OCI-LY1 (cell line): ENCODE results near the gene S100A4.

Source experiments
- EZH2 ChIP-seq: fragments of 200-600 bp; sonication (generic), shearing (Covaris generic); IDR thresholded peaks from 2 replicates; pipeline ENCODE4 v1.8.0; 2017; ENCODE audit warnings: borderline replicate concordance, mixed run types, mild to moderate bottlenecking, antibody characterized with exemption, low read length, moderate library complexity, mixed read lengths
- TF ChIP-seq, protein P1 (sequence below): fragments of 200-600 bp; sonication (generic), shearing (Covaris generic); IDR thresholded peaks from 2 replicates; pipeline ENCODE4 v1.5.1; 2017; ENCODE audit warnings: mild to moderate bottlenecking, antibody characterized with exemption, low read length, moderate library complexity, mixed read lengths

- TF ChIP-seq, protein P1, sequence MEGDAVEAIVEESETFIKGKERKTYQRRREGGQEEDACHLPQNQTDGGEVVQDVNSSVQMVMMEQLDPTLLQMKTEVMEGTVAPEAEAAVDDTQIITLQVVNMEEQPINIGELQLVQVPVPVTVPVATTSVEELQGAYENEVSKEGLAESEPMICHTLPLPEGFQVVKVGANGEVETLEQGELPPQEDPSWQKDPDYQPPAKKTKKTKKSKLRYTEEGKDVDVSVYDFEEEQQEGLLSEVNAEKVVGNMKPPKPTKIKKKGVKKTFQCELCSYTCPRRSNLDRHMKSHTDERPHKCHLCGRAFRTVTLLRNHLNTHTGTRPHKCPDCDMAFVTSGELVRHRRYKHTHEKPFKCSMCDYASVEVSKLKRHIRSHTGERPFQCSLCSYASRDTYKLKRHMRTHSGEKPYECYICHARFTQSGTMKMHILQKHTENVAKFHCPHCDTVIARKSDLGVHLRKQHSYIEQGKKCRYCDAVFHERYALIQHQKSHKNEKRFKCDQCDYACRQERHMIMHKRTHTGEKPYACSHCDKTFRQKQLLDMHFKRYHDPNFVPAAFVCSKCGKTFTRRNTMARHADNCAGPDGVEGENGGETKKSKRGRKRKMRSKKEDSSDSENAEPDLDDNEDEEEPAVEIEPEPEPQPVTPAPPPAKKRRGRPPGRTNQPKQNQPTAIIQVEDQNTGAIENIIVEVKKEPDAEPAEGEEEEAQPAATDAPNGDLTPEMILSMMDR: no peak
- no peak for TF ChIP-seq EZH2
These were observed 11.9 kb downstream of the S100A4 start for GRCh38 chr1:153533689-153534201.
